ENCODE measurements around the gene PFDN6.

PFDN6 gene

GRCh38 chr6:33315793-33316602 lies 26.6 kb downstream of the PFDN6 start:
- Histone ChIP-seq H3K36me3 (ENCODE audit: control insufficient read depth in 5 of 5, insufficient read depth in 5 of 5, low read length in 5 of 5) (peaks cover 0 to 32% (median 28%) of the 10 kb centered on the region in 5 donors), H3K27ac (ENCODE audit: low read depth, low read length) (peak overlapping the region; percentile 96), H3K27me3 (ENCODE audit: control insufficient read depth in 5 of 5, insufficient read depth in 4 of 5, low read length in 5 of 5) (no peaks in the 10 kb centered on the region), H3K9ac (ENCODE audit: low read length in 5 of 5) (no peak overlapping the region), H3K4me1 (ENCODE audit: control insufficient read depth in 5 of 5, insufficient read depth in 5 of 5, low read length in 5 of 5) (peaks cover 21 to 75% (median 72%) of the 10 kb centered on the region in 5 donors), H3K9me3 (ENCODE audit: control insufficient read depth in 5 of 5, low read length in 5 of 5) (no peaks in the 10 kb centered on the region), H3K4me3 (ENCODE audit: low read depth in 1 of 5, low read length in 5 of 5) (no peak overlapping the region)

DNA sequence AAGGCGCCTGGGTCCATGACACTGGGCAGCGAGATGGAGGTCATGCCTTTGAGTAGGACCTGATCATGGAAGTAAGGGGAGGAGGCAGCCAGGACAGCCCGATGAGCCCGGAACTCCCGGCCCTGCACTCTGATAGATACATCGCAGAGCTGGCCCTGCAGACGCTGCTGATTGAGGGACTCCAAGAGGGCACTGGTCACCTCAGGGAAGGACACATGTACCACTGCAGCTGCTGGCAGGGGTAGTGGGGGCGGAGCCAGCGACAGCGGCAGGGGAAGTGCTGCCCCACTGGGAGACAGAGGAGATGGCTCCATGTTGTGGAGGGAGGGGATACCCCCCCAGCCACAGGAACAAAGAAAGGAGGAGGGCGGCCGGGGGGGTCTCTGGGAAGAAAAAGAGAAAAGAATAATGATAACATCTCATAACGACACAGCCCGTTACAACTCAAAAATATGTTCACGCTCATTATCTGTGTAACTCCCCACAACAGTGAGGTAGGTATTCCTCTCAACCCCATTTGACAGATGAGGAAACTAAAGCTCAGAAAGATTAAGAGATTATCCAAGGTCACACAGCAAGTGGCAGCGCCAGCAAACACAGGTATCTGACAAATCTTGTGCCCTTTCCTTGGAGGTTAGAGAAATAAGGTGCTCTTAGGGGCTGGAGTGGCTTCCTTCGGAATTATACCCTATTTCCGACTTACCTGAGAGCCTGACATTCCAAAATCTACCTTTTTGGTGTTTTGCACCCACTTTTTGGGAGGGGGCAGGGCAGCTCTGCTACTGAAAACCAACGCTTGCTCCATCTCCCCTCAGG lies 27.4 kb downstream of the PFDN6 start:
- H3K4me3 ChIP-seq (ENCODE audit: low read depth in 1 of 5, low read length in 5 of 5): peak overlapping the region; percentile 51 to 62 (median 52)
- peak overlapping the region; percentile 96 for H3K27ac ChIP-seq (ENCODE audit: low read depth, low read length)
- H3K9ac ChIP-seq (ENCODE audit: low read length in 5 of 5): no peak overlapping the region
- H3K36me3 ChIP-seq (ENCODE audit: control insufficient read depth in 5 of 5, insufficient read depth in 5 of 5, low read length in 5 of 5): peaks cover 0 to 34% (median 30%) of the 10 kb centered on the region in 5 donors
- no peaks in the 10 kb centered on the region for H3K9me3 ChIP-seq (ENCODE audit: control insufficient read depth in 5 of 5, low read length in 5 of 5)
- H3K27me3 ChIP-seq (ENCODE audit: control insufficient read depth in 5 of 5, insufficient read depth in 4 of 5, low read length in 5 of 5): no peaks in the 10 kb centered on the region
- H3K4me1 ChIP-seq (ENCODE audit: control insufficient read depth in 5 of 5, insufficient read depth in 5 of 5, low read length in 5 of 5): peaks cover 21 to 81% (median 76%) of the 10 kb centered on the region in 5 donors

- peaks cover 19 to 81% (median 76%) of the 10 kb centered on the region in 5 donors for H3K4me1 ChIP-seq (ENCODE audit: control insufficient read depth in 5 of 5, insufficient read depth in 5 of 5, low read length in 5 of 5)
- H3K27me3 ChIP-seq (ENCODE audit: control insufficient read depth in 5 of 5, insufficient read depth in 4 of 5, low read length in 5 of 5): no peaks in the 10 kb centered on the region
- H3K27ac ChIP-seq (ENCODE audit: low read depth, low read length): peak overlapping the region; percentile 96
- no peaks in the 10 kb centered on the region for H3K9me3 ChIP-seq (ENCODE audit: control insufficient read depth in 5 of 5, low read length in 5 of 5)
- H3K9ac ChIP-seq (ENCODE audit: low read length in 5 of 5): no peak overlapping the region
- peak overlapping the region; percentile 51 to 85 (median 60) for H3K4me3 ChIP-seq (ENCODE audit: low read depth in 1 of 5, low read length in 5 of 5)
- peaks cover 0 to 34% (median 30%) of the 10 kb centered on the region in 5 donors for H3K36me3 ChIP-seq (ENCODE audit: control insufficient read depth in 5 of 5, insufficient read depth in 5 of 5, low read length in 5 of 5)
These were observed 27.9 kb downstream of the PFDN6 start for GRCh38 chr6:33317419-33317668.

- peaks cover 17 to 78% (median 72%) of the 10 kb centered on the region in 5 donors for H3K4me1 ChIP-seq (ENCODE audit: control insufficient read depth in 5 of 5, insufficient read depth in 5 of 5, low read length in 5 of 5)
- peak within 1 kb of the TSS in 4 of 5 donors; percentile 34 to 69 (median 56) for H3K9ac ChIP-seq (ENCODE audit: low read length in 5 of 5)
These were observed 28.4 kb downstream of the PFDN6 start, which contains the start of gene ZBTB22 for GRCh38 chr6:33317669-33318425. Gene ZBTB22, minus strand, starts transcription at chr6:33317744. Its CDS starts 828 bp downstream, at chr6:33316916.

GRCh38 chr6:33318426-33319073 lies 29.1 kb downstream of the PFDN6 start:
- Histone ChIP-seq H3K9ac (ENCODE audit: low read length in 5 of 5) (peak overlapping the region in 3 of 5 donors; percentile 34 to 69 (median 52)), H3K27me3 (ENCODE audit: control insufficient read depth in 5 of 5, insufficient read depth in 4 of 5, low read length in 5 of 5) (no peaks in the 10 kb centered on the region), H3K4me3 (ENCODE audit: low read depth in 1 of 5, low read length in 5 of 5) (peak overlapping the region in 4 of 5 donors; percentile 85 to 95 (median 85)), H3K4me1 (ENCODE audit: control insufficient read depth in 5 of 5, insufficient read depth in 5 of 5, low read length in 5 of 5) (peaks cover 17 to 76% (median 72%) of the 10 kb centered on the region in 5 donors), H3K9me3 (ENCODE audit: control insufficient read depth in 5 of 5, low read length in 5 of 5) (no peaks in the 10 kb centered on the region), H3K27ac (ENCODE audit: low read depth, low read length) (peak overlapping the region; percentile 76), H3K36me3 (ENCODE audit: control insufficient read depth in 5 of 5, insufficient read depth in 5 of 5, low read length in 5 of 5) (peaks cover 0 to 34% (median 30%) of the 10 kb centered on the region in 5 donors)

More at GRCh38 chr6:33317669-33318425, 28.4 kb downstream of the PFDN6 start, which contains the start of gene ZBTB22:
- H3K27me3 ChIP-seq (ENCODE audit: control insufficient read depth in 5 of 5, insufficient read depth in 4 of 5, low read length in 5 of 5): no peaks in the 10 kb centered on the region
- H3K36me3 ChIP-seq (ENCODE audit: control insufficient read depth in 5 of 5, insufficient read depth in 5 of 5, low read length in 5 of 5): peaks cover 0 to 34% (median 30%) of the 10 kb centered on the region in 5 donors
- H3K9me3 ChIP-seq (ENCODE audit: control insufficient read depth in 5 of 5, low read length in 5 of 5): no peaks in the 10 kb centered on the region
- peak within 1 kb of the TSS; percentile 96 for H3K27ac ChIP-seq (ENCODE audit: low read depth, low read length)
- peak within 1 kb of the TSS; percentile 72 to 95 (median 85) for H3K4me3 ChIP-seq (ENCODE audit: low read depth in 1 of 5, low read length in 5 of 5)

DNA sequence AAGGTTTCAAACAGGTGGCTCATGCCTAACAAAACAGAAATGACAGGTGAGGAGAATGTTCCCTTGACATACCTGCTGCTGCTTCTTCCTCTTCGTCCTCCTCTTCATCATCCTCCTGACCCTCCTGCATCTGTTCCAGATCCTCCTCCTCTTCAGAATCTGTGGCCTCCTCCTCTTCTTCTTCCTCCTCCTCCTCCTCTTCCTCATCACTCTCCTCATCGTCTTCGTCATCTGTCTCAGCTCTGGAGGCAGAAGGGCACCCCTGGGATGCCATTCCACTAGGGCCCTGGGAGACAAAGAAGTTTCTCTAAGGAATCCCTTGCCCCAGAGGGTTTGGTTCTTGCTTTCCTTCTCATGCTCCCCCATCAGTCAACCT lies 30.5 kb downstream of the PFDN6 start:
- Histone ChIP-seq H3K27me3 (ENCODE audit: control insufficient read depth in 5 of 5, insufficient read depth in 4 of 5, low read length in 5 of 5) (no peaks in the 10 kb centered on the region), H3K36me3 (ENCODE audit: control insufficient read depth in 5 of 5, insufficient read depth in 5 of 5, low read length in 5 of 5) (peaks cover 0 to 34% (median 30%) of the 10 kb centered on the region in 5 donors), H3K9ac (ENCODE audit: low read length in 5 of 5) (peak overlapping the region in 2 of 5 donors; percentile 39 to 67), H3K9me3 (ENCODE audit: control insufficient read depth in 5 of 5, low read length in 5 of 5) (no peaks in the 10 kb centered on the region), H3K4me3 (ENCODE audit: low read depth in 1 of 5, low read length in 5 of 5) (peak overlapping the region in 3 of 5 donors; percentile 5 to 32 (median 22)), H3K4me1 (ENCODE audit: control insufficient read depth in 5 of 5, insufficient read depth in 5 of 5, low read length in 5 of 5) (peaks cover 17 to 75% (median 71%) of the 10 kb centered on the region in 5 donors), H3K27ac (ENCODE audit: low read depth, low read length) (peak overlapping the region; percentile 51)

DNA sequence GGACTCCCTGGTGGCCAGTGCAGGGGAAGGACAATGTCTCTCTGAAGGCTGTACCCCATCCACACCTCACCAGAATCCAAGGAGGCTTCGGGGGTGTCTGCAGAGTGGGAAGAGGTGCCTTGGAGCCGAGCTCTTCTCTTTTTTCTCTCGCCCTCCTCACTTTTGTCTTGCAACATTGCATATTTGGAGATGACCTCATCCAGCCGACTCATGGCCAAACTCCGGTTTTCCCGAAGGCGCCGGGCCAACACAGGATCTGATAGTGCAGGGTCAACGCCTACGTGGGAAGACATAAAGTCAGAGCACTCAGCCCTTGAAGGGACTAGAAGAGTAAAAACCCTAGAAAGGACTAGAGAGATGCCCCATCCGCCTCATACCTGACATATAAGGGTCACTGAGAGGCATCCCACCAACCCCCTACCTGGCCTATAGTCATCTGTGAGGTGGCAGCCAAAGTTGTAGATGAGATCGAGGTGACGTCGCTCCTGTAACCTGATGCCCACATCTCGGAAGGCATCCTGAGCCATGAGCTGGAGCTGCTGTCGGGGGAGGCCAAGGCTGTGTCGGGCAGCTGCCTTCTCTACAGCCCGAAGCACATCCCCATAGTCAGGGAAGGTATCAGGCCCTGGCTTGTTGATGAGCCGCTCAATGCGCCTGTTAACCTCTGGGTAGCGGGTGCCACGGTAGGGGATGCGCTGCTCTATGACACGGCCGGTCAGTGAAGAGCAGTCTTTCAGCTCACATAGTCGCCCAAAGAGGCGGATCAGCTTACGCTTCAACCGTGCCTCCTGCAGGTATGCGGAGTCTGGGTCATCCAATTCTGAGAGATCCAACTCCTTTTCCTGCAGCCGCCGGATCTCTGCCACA lies 31.1 kb downstream of the PFDN6 start:
- Histone ChIP-seq H3K4me1 (ENCODE audit: control insufficient read depth in 5 of 5, insufficient read depth in 5 of 5, low read length in 5 of 5) (peaks cover 17 to 68% (median 65%) of the 10 kb centered on the region in 5 donors), H3K9ac (ENCODE audit: low read length in 5 of 5) (peak overlapping the region in 3 of 5 donors; percentile 9 to 67 (median 51)), H3K9me3 (ENCODE audit: control insufficient read depth in 5 of 5, low read length in 5 of 5) (no peaks in the 10 kb centered on the region), H3K27me3 (ENCODE audit: control insufficient read depth in 5 of 5, insufficient read depth in 4 of 5, low read length in 5 of 5) (no peaks in the 10 kb centered on the region), H3K4me3 (ENCODE audit: low read depth in 1 of 5, low read length in 5 of 5) (peak overlapping the region; percentile 5 to 32 (median 24)), H3K27ac (ENCODE audit: low read depth, low read length) (peak overlapping the region; percentile 51), H3K36me3 (ENCODE audit: control insufficient read depth in 5 of 5, insufficient read depth in 5 of 5, low read length in 5 of 5) (peaks cover 0 to 34% (median 30%) of the 10 kb centered on the region in 5 donors)

DNA sequence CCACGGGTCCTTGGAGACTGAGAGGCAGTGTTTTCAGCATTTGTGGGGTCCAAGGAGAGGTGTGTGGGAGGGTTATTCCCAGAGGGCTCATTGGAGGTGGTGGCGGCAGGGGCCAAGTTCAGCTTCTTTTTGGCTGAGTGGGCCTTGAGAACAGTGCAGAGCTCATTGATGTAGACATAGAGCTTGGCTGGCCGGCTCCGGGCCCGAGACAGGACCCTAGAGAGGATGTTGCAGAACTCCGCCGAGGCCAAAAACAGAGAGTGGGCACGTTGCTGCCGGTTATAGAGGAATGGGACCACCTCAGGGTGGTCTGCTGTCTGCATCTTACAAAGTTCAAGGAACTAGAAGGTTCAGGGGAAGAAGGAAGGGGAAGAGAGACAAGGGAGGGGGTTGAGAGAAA lies 31.8 kb downstream of the PFDN6 start:
- Histone ChIP-seq H3K9ac (ENCODE audit: low read length in 5 of 5) (peak overlapping the region in 4 of 5 donors; percentile 2 to 88 (median 48)), H3K27me3 (ENCODE audit: control insufficient read depth in 5 of 5, insufficient read depth in 4 of 5, low read length in 5 of 5) (no peaks in the 10 kb centered on the region), H3K36me3 (ENCODE audit: control insufficient read depth in 5 of 5, insufficient read depth in 5 of 5, low read length in 5 of 5) (peaks cover 0 to 30% (median 30%) of the 10 kb centered on the region in 5 donors), H3K9me3 (ENCODE audit: control insufficient read depth in 5 of 5, low read length in 5 of 5) (no peaks in the 10 kb centered on the region), H3K27ac (ENCODE audit: low read depth, low read length) (peak overlapping the region; percentile 51), H3K4me3 (ENCODE audit: low read depth in 1 of 5, low read length in 5 of 5) (peak overlapping the region in 4 of 5 donors; percentile 5 to 32 (median 20)), H3K4me1 (ENCODE audit: control insufficient read depth in 5 of 5, insufficient read depth in 5 of 5, low read length in 5 of 5) (peaks cover 17 to 64% (median 62%) of the 10 kb centered on the region in 5 donors)

Measured in subcutaneous abdominal adipose tissue (tissue), 5 donors.